GM23338 (cell line): ENCODE data around the gene OTC. TPM values are rescaled to one million over a fixed set of nuclear protein-coding genes. Genes with fewer than 3 reads are reported as not detected.

Experiments used
- ATAC-seq: fragments of 200-7000 bp; cut with Tn5 transposase; 3 replicates; pipeline ENCODE4 v1.9.1; 2020
- DNase-seq: peaks from one replicate; pipeline ENCODE4 v3.0.0-alpha.2; 2015; ENCODE audit warnings: low spot score
- H2AFZ ChIP-seq: fragments of 200-600 bp; sonication (generic); 2 replicates; pipeline ENCODE4 v1.8.0; 2016; ENCODE audit warnings: antibody characterized with exemption, mild to moderate bottlenecking, moderate library complexity
- H3F3A ChIP-seq: fragments of 200-600 bp; sonication (generic); replicated peaks from 2 replicates; pipeline ENCODE4 v1.8.0; 2017; ENCODE audit warnings: antibody characterized with exemption, mixed run types, low read depth
- H3K27ac ChIP-seq: fragments of 200-600 bp; sonication (generic); 2 replicates; pipeline ENCODE4 v1.6.1; 2016; ENCODE audit warnings: low read depth
- H3K27me3 ChIP-seq: fragments of 200-600 bp; sonication (generic); 2 replicates; pipeline ENCODE4 v1.8.0; 2016; ENCODE audit warnings: mild to moderate bottlenecking, mixed run types, moderate library complexity; ENCODE audit not compliant: insufficient read depth
- H3K36me3 ChIP-seq: fragments of 200-600 bp; sonication (generic); 2 replicates; pipeline ENCODE4 v1.8.0; 2016; ENCODE audit warnings: mild to moderate bottlenecking; ENCODE audit not compliant: insufficient read depth
- H3K4me1 ChIP-seq: fragments of 200-600 bp; sonication (generic); 2 replicates; pipeline ENCODE4 v1.8.0; 2016; ENCODE audit warnings: mild to moderate bottlenecking, moderate library complexity; ENCODE audit not compliant: insufficient read depth
- H3K4me2 ChIP-seq: fragments of 200-600 bp; sonication (generic); 2 replicates; pipeline ENCODE4 v1.7.1; 2017; ENCODE audit warnings: mixed run types
- H3K4me3 ChIP-seq: fragments of 200-600 bp; sonication (generic); 2 replicates; pipeline ENCODE4 v1.6.1; 2016; ENCODE audit warnings: mixed run types
- H3K79me2 ChIP-seq: fragments of 200-600 bp; sonication (generic); replicated peaks from 2 replicates; pipeline ENCODE4 v1.8.0; 2017; ENCODE audit warnings: mild to moderate bottlenecking; ENCODE audit not compliant: insufficient read depth
- H3K9me2 ChIP-seq: fragments of 200-600 bp; sonication (generic); 2 replicates; pipeline ENCODE4 v1.8.0; 2017; ENCODE audit not compliant: insufficient read depth
- H4K20me1 ChIP-seq: fragments of 200-600 bp; sonication (generic); replicated peaks from 2 replicates; pipeline ENCODE4 v1.8.0; 2017; ENCODE audit warnings: mild to moderate bottlenecking; ENCODE audit not compliant: insufficient read depth
- H3K27ac Mint-ChIP-seq: 2 replicates; pipeline ENCODE4 v1.8.0; 2020; ENCODE audit warnings: inconsistent platforms, mild to moderate bottlenecking, moderate library complexity, mixed read lengths
- H3K27me3 Mint-ChIP-seq: 3 replicates; pipeline ENCODE4 v1.8.0; 2022; ENCODE audit warnings: low read depth, mild to moderate bottlenecking, moderate library complexity, mixed read lengths, inconsistent platforms; ENCODE audit not compliant: insufficient read depth, poor library complexity
- H3K36me3 Mint-ChIP-seq: 3 replicates; pipeline ENCODE4 v1.8.0; 2021; ENCODE audit warnings: low read depth, mild to moderate bottlenecking, inconsistent platforms, moderate library complexity, mixed read lengths
- H3K4me1 Mint-ChIP-seq: 3 replicates; pipeline ENCODE4 v1.8.0; 2020; ENCODE audit warnings: mild to moderate bottlenecking, inconsistent platforms, mixed read lengths
- H3K4me3 Mint-ChIP-seq: 3 replicates; pipeline ENCODE4 v1.8.0; 2021; ENCODE audit warnings: moderate library complexity, mild to moderate bottlenecking, inconsistent platforms, mixed read lengths
- H3K9me3 Mint-ChIP-seq: 3 replicates; pipeline ENCODE4 v1.8.0; 2020; ENCODE audit warnings: moderate library complexity, mild to moderate bottlenecking, inconsistent platforms, mixed read lengths
- CREB1 ChIP-seq: fragments of 250-450 bp; sonication (Bioruptor Pico); IDR thresholded peaks from 2 replicates; pipeline ENCODE4 v1.5.0; 2020; ENCODE audit warnings: low read depth, mild to moderate bottlenecking, moderate library complexity
- ETS1 ChIP-seq: IDR thresholded peaks from 2 replicates; pipeline ENCODE4 v1.6.1; 2016; ENCODE audit warnings: antibody characterized with exemption
- JUNB ChIP-seq: IDR thresholded peaks from one replicate; pipeline ENCODE4 v1.6.1; 2016; ENCODE audit warnings: antibody characterized with exemption; ENCODE audit not compliant: unreplicated experiment
- POLR2AphosphoS5 ChIP-seq: IDR thresholded peaks from 2 replicates; pipeline ENCODE4 v1.6.1; 2016; ENCODE audit warnings: antibody characterized with exemption, low read depth
- STAT1 ChIP-seq: IDR thresholded peaks from one replicate; pipeline ENCODE4 v1.6.1; 2016; ENCODE audit warnings: antibody characterized with exemption; ENCODE audit not compliant: unreplicated experiment
- ZNF114 ChIP-seq: fragments of 250-450 bp; sonication (Bioruptor Pico); IDR thresholded peaks from 2 replicates; pipeline ENCODE4 v1.5.0; 2020; ENCODE audit warnings: mild to moderate bottlenecking, moderate library complexity
- ZNF462 ChIP-seq: fragments of 250-450 bp; sonication (Bioruptor Pico); IDR thresholded peaks from 2 replicates; pipeline ENCODE4 v1.5.0; 2020; ENCODE audit warnings: mild to moderate bottlenecking, moderate library complexity
- polyA plus RNA-seq: library from polyadenylated mRNA; unstranded; fragments of >200 nt; fragmentation: Nextera tagmentation; extraction: Ambion mirVana; gene quantifications from 2 replicates; pipeline ENCODE4 v1.2.1, GENCODE V29; 2016
- total RNA-seq: library from RNA; depleted of rRNA; stranded (reverse); fragments of >200 nt; shearing (Covaris generic); gene quantifications from 2 replicates; pipeline ENCODE4 v1.2.3, GENCODE V29; 2014

OTC gene
- total and polyA plus RNA-seq, 2 experiments from 2014 or later, result not detected

GRCh38 chrX:38376747-38377146, 24.3 kb downstream of the OTC start (continued):
- TF ChIP-seq ZNF462 (no peak), STAT1 (no peak), ZNF114 (CRISPR knock-in tag) (no peak), JUNB (no peak), ETS1 (no peak)

- H3K4me3 Mint-ChIP-seq, result no peak overlapping the region
- no peak overlapping the region for H3K27ac Mint-ChIP-seq
- no peaks in the 10 kb centered on the region for H3K27me3 Mint-ChIP-seq
- no peaks in the 10 kb centered on the region for H3K36me3 ChIP-seq
- DNase-seq, result no peak
- no peaks in the 10 kb centered on the region for H3K4me1 Mint-ChIP-seq
- no peak for TF ChIP-seq POLR2AphosphoS5
- TF ChIP-seq CREB1 (CRISPR knock-in tag), result no peak
- no peak for TF ChIP-seq ZNF462
- no peaks in the 10 kb centered on the region for H3K9me3 Mint-ChIP-seq
- H3K9me2 ChIP-seq, result no peaks in the 10 kb centered on the region
- no peaks in the 10 kb centered on the region for H4K20me1 ChIP-seq
- no peak overlapping the region for H3K4me3 ChIP-seq
- H2AFZ ChIP-seq, result no peak overlapping the region
- H3F3A ChIP-seq, result no peaks in the 10 kb centered on the region
- H3K4me2 ChIP-seq, result no peak overlapping the region
- no peaks in the 10 kb centered on the region for H3K36me3 Mint-ChIP-seq
- H3K27me3 ChIP-seq, result no peaks in the 10 kb centered on the region
- no peak for ATAC-seq
- H3K4me1 ChIP-seq, result no peaks in the 10 kb centered on the region
- H3K27ac ChIP-seq, result no peak overlapping the region
- H3K79me2 ChIP-seq, result no peaks in the 10 kb centered on the region
Measured at GRCh38 chrX:38379088-38379487, 26.7 kb downstream of the OTC start.
